NOMO-1 treated with dmso at 0.1 percent for 144 hours (cell line): Measurements from ENCODE around the gene RASD2.

Experiments used
- DNase-seq: peaks from one replicate; lab custom pipeline; 2025; ENCODE audit not compliant: unreplicated experiment; lab: John Stamatoyannopoulos, UW

The RASD2 gene

GRCh38 chr22:35518811-35519210 lies 21.8 kb upstream of the RASD2 start:
- DNase-seq = no peak

GRCh38 chr22:35519306-35520000 lies 21.2 kb upstream of the RASD2 start:
- DNase-seq = no peak

GRCh38 chr22:35521358-35522224 lies 19.0 kb upstream of the RASD2 start:
- no peak for DNase-seq

- DNase-seq = no peak
Measured at GRCh38 chr22:35522225-35523149, 18.1 kb upstream of the RASD2 start.

GRCh38 chr22:35523167-35523947 lies 17.3 kb upstream of the RASD2 start:
- no peak for DNase-seq

GRCh38 chr22:35524966-35525686 lies 15.5 kb upstream of the RASD2 start:
- DNase-seq = no peak

GRCh38 chr22:35525687-35526332 lies 14.8 kb upstream of the RASD2 start:
- DNase-seq = no peak

- no peak for DNase-seq
Measured at GRCh38 chr22:35526333-35526979, 14.2 kb upstream of the RASD2 start.

GRCh38 chr22:35528927-35529326 lies 11.7 kb upstream of the RASD2 start:
- no peak for DNase-seq

GRCh38 chr22:35530700-35531099 lies 9.9 kb upstream of the RASD2 start:
- no peak for DNase-seq

- DNase-seq = no peak
Measured at GRCh38 chr22:35531202-35531601, 9.4 kb upstream of the RASD2 start.

- no peak for DNase-seq
Measured at GRCh38 chr22:35531676-35532075, 9.0 kb upstream of the RASD2 start.

- no peak for DNase-seq
Measured at GRCh38 chr22:35533365-35534029, 7.1 kb upstream of the RASD2 start.

GRCh38 chr22:35534091-35534490 lies 6.5 kb upstream of the RASD2 start:
- no peak for DNase-seq

GRCh38 chr22:35537232-35537631 lies 3.4 kb upstream of the RASD2 start:
- peak; percentile 51 for DNase-seq

- no peak for DNase-seq
Measured at GRCh38 chr22:35538801-35539321, 1.8 kb upstream of the RASD2 start.

- DNase-seq = no peak
Measured at GRCh38 chr22:35539487-35539886, 1.1 kb upstream of the RASD2 start.
